PFSK-1 (cell line): ENCODE measurements around the gene EXOC4.

ENCODE experiments used
- FOXP2 ChIP-seq: optimal IDR thresholded peaks from 2 replicates; pipeline ENCODE3; 2011; ENCODE audit warnings: borderline replicate concordance, control low read depth, inconsistent platforms; ENCODE audit not compliant: insufficient read depth; ENCODE audit errors: extremely low read length, extremely low read depth
- POLR2AphosphoS5 ChIP-seq: IDR thresholded peaks from 2 replicates; pipeline ENCODE4 v1.6.1; 2012; ENCODE audit warnings: low read depth, mild to moderate bottlenecking, control low read depth, low read length, moderate library complexity
- REST ChIP-seq, 2 experiments: IDR thresholded peaks; 2 replicates each; pipeline versions ENCODE4 v1.6.1 to v1.8.0; 2011 to 2012; ENCODE audit warnings: low read depth in 2 of 2, low read length in 2 of 2, control low read depth in 1 of 2, inconsistent platforms in 1 of 2, mild to moderate bottlenecking in 1 of 2, moderate library complexity in 1 of 2; ENCODE audit not compliant: insufficient read depth in 1 of 2
- SIN3A ChIP-seq: IDR thresholded peaks from 2 replicates; pipeline ENCODE4 v1.6.1; 2012; ENCODE audit warnings: mild to moderate bottlenecking, low read length, moderate library complexity, borderline replicate concordance; ENCODE audit not compliant: insufficient read depth
- TAF1 ChIP-seq: IDR thresholded peaks from 2 replicates; pipeline ENCODE4 v1.6.1; 2012; ENCODE audit warnings: low read length, control low read depth, borderline replicate concordance; ENCODE audit not compliant: insufficient read depth

The EXOC4 gene

GRCh38 chr7:133542209-133542780 lies 289.4 kb downstream of the EXOC4 start:
- TF ChIP-seq REST (IDR thresholded peaks at IDR 0.05; ENCODE audit: insufficient read depth in 1 of 2, low read depth in 2 of 2, low read length in 2 of 2) (no peak), POLR2AphosphoS5 (no peak), FOXP2 (no peak), TAF1 (no peak)

- TF ChIP-seq REST (IDR thresholded peaks at IDR 0.05; ENCODE audit: insufficient read depth in 1 of 2, low read depth in 2 of 2, low read length in 2 of 2) (no peak), SIN3A (no peak), TAF1 (no peak), POLR2AphosphoS5 (no peak), FOXP2 (no peak)
These were observed 290.8 kb downstream of the EXOC4 start for GRCh38 chr7:133543657-133544056.

GRCh38 chr7:133545618-133546017 lies 292.7 kb downstream of the EXOC4 start:
- TF ChIP-seq REST (IDR thresholded peaks at IDR 0.05; ENCODE audit: insufficient read depth in 1 of 2, low read depth in 2 of 2, low read length in 2 of 2) (no peak), FOXP2 (no peak), POLR2AphosphoS5 (no peak), SIN3A (no peak), TAF1 (no peak)

GRCh38 chr7:133547981-133548380 lies 295.1 kb downstream of the EXOC4 start:
- TF ChIP-seq FOXP2 (no peak), SIN3A (no peak), REST (IDR thresholded peaks at IDR 0.05; ENCODE audit: insufficient read depth in 1 of 2, low read depth in 2 of 2, low read length in 2 of 2) (no peak), POLR2AphosphoS5 (no peak), TAF1 (no peak)

- no peak for TF ChIP-seq TAF1
- TF ChIP-seq SIN3A, result no peak
- no peak for TF ChIP-seq REST (IDR thresholded peaks at IDR 0.05; ENCODE audit: insufficient read depth in 1 of 2, low read depth in 2 of 2, low read length in 2 of 2)
- TF ChIP-seq POLR2AphosphoS5, result no peak
- TF ChIP-seq FOXP2, result no peak
These were observed 296.8 kb downstream of the EXOC4 start for GRCh38 chr7:133549633-133550032.
